ENCODE results near the gene TBL1Y. TPM values are rescaled to one million over a fixed set of nuclear protein-coding genes. Genes with fewer than 3 reads are reported as not detected.

TBL1Y gene
- polyA plus RNA-seq, 1 experiment = not detected

- Histone ChIP-seq H3K4me3 (ENCODE audit: low read depth, low read length) (no peak overlapping the region), H3K27me3 (ENCODE audit: control insufficient read depth, insufficient read depth, low read length) (no peaks in the 10 kb centered on the region), H3K36me3 (ENCODE audit: control insufficient read depth, insufficient read depth, low read length) (no peaks in the 10 kb centered on the region)
- ChIA-PET CTCF (no interaction called here), POLR2A (no interaction called here)
- TF ChIP-seq CTCF (IDR thresholded peaks at IDR 0.05; ENCODE audit: insufficient read depth, low read depth, low read length) = no peak
- no peak for DNase-seq (ENCODE audit: low read depth)
Measured at GRCh38 chrY:6928265-6928664, 17.8 kb downstream of the TBL1Y start.

GRCh38 chrY:6929237-6929636 lies 18.7 kb downstream of the TBL1Y start:
- ChIA-PET POLR2A (no interaction called here), CTCF (no interaction called here)
- H3K4me3 ChIP-seq (ENCODE audit: low read depth, low read length) = no peak overlapping the region
- no peak for TF ChIP-seq CTCF (IDR thresholded peaks at IDR 0.05; ENCODE audit: insufficient read depth, low read depth, low read length)
- H3K27me3 ChIP-seq (ENCODE audit: control insufficient read depth, insufficient read depth, low read length) = no peaks in the 10 kb centered on the region
- DNase-seq (ENCODE audit: low read depth) = no peak
- H3K36me3 ChIP-seq (ENCODE audit: control insufficient read depth, insufficient read depth, low read length) = no peaks in the 10 kb centered on the region

- no peak for DNase-seq (ENCODE audit: low read depth)
- H3K36me3 ChIP-seq (ENCODE audit: control insufficient read depth, insufficient read depth, low read length) = no peaks in the 10 kb centered on the region
- TF ChIP-seq CTCF (IDR thresholded peaks at IDR 0.05; ENCODE audit: insufficient read depth, low read depth, low read length) = no peak
- ChIA-PET CTCF (no interaction called here), POLR2A (no interaction called here)
- H3K4me3 ChIP-seq (ENCODE audit: low read depth, low read length) = no peak overlapping the region
- H3K27me3 ChIP-seq (ENCODE audit: control insufficient read depth, insufficient read depth, low read length) = no peaks in the 10 kb centered on the region
Measured at GRCh38 chrY:6931779-6932396, 21.4 kb downstream of the TBL1Y start.

DNA sequence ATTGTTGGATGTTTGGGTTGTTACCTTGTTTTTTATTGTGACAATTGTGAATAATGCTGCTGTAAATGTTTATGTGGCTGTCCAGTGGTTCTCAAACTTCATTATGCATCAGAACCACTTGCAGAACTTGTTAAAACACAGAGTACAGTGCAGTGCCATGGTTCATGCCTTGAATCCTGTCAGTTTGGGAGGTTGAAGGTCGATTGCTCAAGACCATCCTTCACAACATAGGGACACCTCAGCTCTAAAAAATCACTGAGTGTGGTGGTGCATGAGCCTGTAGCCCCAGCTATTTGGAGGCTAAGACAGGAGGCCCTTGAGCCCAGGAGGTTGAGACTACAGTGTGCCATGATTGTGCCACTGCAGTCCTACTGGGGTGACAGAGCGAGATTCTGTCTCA lies 25.0 kb downstream of the TBL1Y start:
- H3K27me3 ChIP-seq (ENCODE audit: control insufficient read depth, insufficient read depth, low read length) = no peaks in the 10 kb centered on the region
- TF ChIP-seq CTCF (IDR thresholded peaks at IDR 0.05; ENCODE audit: insufficient read depth, low read depth, low read length) = no peak
- ChIA-PET POLR2A (no interaction called here), CTCF (no interaction called here)
- H3K36me3 ChIP-seq (ENCODE audit: control insufficient read depth, insufficient read depth, low read length) = no peaks in the 10 kb centered on the region
- no peak overlapping the region for H3K4me3 ChIP-seq (ENCODE audit: low read depth, low read length)
- no peak for DNase-seq (ENCODE audit: low read depth)

GRCh38 chrY:6947695-6948094 lies 37.2 kb downstream of the TBL1Y start:
- POLR2A ChIA-PET = no interaction called here
- Histone ChIP-seq H3K36me3 (ENCODE audit: control insufficient read depth, insufficient read depth, low read length) (no peaks in the 10 kb centered on the region), H3K4me3 (ENCODE audit: low read depth, low read length) (no peak overlapping the region), H3K27me3 (ENCODE audit: control insufficient read depth, insufficient read depth, low read length) (no peaks in the 10 kb centered on the region)
- no peak for DNase-seq (ENCODE audit: low read depth)
- TF ChIP-seq CTCF (IDR thresholded peaks at IDR 0.05; ENCODE audit: insufficient read depth, low read depth, low read length) = no peak
- CTCF ChIA-PET = no interaction called here

All from BJ (cell line).